Hepatic stellate cell (primary cell): Measurements from ENCODE around the gene ANKMY1.
A peak's percentile ranks its signal among the peaks of the same experiment; 100 is the strongest.

ENCODE experiments used
- DNase-seq: peaks from one replicate; pipeline ENCODE4 v3.0.0; 2011; ENCODE audit warnings: low spot score

ANKMY1 gene

GRCh38 chr2:240520130-240520973 is 37.4 kb downstream of the ANKMY1 start:
- DNase-seq: no peak

- no peak for DNase-seq
These were observed 38.2 kb downstream of the ANKMY1 start for GRCh38 chr2:240519396-240520129.

GRCh38 chr2:240518981-240519380 is 38.8 kb downstream of the ANKMY1 start:
- DNase-seq: no peak

- DNase-seq: no peak
These were observed 40.4 kb downstream of the ANKMY1 start for GRCh38 chr2:240517342-240517741.

GRCh38 chr2:240514631-240515030 is 43.2 kb downstream of the ANKMY1 start:
- DNase-seq: no peak

GRCh38 chr2:240513549-240514287 is 44.1 kb downstream of the ANKMY1 start:
- DNase-seq: peak; percentile 92

GRCh38 chr2:240512666-240513535 is 44.9 kb downstream of the ANKMY1 start:
- no peak for DNase-seq

GRCh38 chr2:240512109-240512485 is 45.7 kb downstream of the ANKMY1 start:
- DNase-seq: no peak

- DNase-seq: no peak
These were observed 46.3 kb downstream of the ANKMY1 start for GRCh38 chr2:240511351-240512108.

- DNase-seq: no peak
These were observed 47.1 kb downstream of the ANKMY1 start for GRCh38 chr2:240510513-240511210.

GRCh38 chr2:240509667-240510512 is 47.9 kb downstream of the ANKMY1 start:
- no peak for DNase-seq

- DNase-seq: no peak
These were observed 48.8 kb downstream of the ANKMY1 start for GRCh38 chr2:240508832-240509545.

- DNase-seq: no peak
These were observed 50.0 kb downstream of the ANKMY1 start for GRCh38 chr2:240507778-240508251.

- DNase-seq: no peak
These were observed 50.6 kb downstream of the ANKMY1 start for GRCh38 chr2:240507060-240507777.

- no peak for DNase-seq
These were observed 51.3 kb downstream of the ANKMY1 start for GRCh38 chr2:240506406-240507059.

GRCh38 chr2:240505910-240506309 is 51.9 kb downstream of the ANKMY1 start:
- DNase-seq: no peak

- DNase-seq: no peak
These were observed 53.9 kb downstream of the ANKMY1 start for GRCh38 chr2:240503848-240504247.
